ENCODE results near the gene ENDOV. TPM values are rescaled to one million over a fixed set of nuclear protein-coding genes. Genes with fewer than 3 reads are reported as not detected.

ENDOV gene
- total and polyA plus RNA-seq, 8 donors: 18.8 to 49.9 (median 40.6) TPM

DNA sequence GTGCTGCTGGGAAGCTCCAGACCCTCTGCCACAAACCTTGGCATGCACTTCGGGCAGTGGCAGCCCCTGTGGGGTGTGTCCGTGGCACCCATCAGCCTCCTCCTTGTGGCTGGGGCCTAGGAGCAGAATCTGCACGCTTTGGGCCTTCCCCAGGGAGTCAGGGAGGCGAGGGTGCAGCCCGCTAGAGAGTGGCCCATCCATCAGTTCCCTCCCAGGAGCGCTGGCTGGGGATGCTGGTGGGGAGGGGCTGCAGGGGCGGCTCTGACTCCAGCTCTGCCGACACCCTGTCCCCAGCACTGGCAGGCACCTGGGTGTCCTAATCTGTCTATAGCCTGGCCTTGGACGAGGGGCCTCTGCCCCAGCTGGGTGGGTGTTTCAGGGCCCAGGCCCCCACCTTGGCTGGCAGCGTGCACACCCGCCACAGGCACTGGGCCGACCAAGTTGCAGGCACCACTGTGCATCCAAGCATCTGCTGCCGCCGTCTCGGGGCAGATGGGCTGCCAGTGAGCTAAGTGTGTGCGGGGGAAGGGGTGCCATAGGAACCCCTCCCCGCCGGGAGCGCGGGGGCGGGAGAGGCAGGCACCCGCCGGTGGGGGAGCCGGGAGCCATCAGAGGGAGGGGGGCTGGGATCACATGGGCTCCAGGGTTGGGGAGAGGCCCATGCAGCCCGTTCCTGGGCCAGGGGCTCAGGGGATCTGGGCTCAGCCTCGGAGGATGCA lies 30.2 kb downstream of the ENDOV start:
- ATAC-seq (no peak), DNase-seq (peak in 1 of 4 donors; percentile 68)
- Histone ChIP-seq H3K27me3 (no peaks in the 10 kb centered on the region), H3K9me3 (no peaks in the 10 kb centered on the region), H3K4me1 (no peaks in the 10 kb centered on the region), H3K36me3 (no peaks in the 10 kb centered on the region), H3K27ac (no peak overlapping the region), H3K4me3 (no peak overlapping the region)
- TF ChIP-seq, protein P1, sequence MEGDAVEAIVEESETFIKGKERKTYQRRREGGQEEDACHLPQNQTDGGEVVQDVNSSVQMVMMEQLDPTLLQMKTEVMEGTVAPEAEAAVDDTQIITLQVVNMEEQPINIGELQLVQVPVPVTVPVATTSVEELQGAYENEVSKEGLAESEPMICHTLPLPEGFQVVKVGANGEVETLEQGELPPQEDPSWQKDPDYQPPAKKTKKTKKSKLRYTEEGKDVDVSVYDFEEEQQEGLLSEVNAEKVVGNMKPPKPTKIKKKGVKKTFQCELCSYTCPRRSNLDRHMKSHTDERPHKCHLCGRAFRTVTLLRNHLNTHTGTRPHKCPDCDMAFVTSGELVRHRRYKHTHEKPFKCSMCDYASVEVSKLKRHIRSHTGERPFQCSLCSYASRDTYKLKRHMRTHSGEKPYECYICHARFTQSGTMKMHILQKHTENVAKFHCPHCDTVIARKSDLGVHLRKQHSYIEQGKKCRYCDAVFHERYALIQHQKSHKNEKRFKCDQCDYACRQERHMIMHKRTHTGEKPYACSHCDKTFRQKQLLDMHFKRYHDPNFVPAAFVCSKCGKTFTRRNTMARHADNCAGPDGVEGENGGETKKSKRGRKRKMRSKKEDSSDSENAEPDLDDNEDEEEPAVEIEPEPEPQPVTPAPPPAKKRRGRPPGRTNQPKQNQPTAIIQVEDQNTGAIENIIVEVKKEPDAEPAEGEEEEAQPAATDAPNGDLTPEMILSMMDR (IDR thresholded peaks at IDR 0.05): no peak
- intact Hi-C loops (cut with DNase I): no loop called here

DNA sequence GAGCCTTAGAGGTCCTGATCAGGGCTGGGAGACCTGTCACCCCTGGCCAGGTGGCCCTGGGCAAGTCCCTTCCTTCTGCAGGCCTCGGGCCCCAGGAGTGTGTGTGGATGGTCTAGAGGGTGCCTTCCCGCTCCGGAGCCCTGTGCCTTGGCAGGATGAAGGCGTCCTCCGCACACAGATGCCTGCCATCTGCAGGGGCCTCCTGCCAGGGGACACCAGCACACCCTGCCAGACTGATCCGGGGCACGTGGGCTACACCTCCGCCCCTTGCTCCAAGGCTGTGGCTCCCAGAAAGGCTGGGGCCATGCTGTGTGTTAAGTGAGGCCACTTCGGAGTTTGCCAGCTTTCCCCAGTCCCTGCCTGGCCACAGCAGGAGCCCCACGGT lies 30.8 kb downstream of the ENDOV start:
- H3K27ac ChIP-seq: no peak overlapping the region
- no peaks in the 10 kb centered on the region for H3K9me3 ChIP-seq
- no peaks in the 10 kb centered on the region for H3K4me1 ChIP-seq
- DNase-seq (no peak), ATAC-seq (no peak)
- TF ChIP-seq, protein P1 (IDR thresholded peaks at IDR 0.05): no peak
- no peak overlapping the region for H3K4me3 ChIP-seq
- H3K36me3 ChIP-seq: no peaks in the 10 kb centered on the region
- H3K27me3 ChIP-seq: no peaks in the 10 kb centered on the region
- intact Hi-C loops (cut with DNase I): no loop called here

DNA sequence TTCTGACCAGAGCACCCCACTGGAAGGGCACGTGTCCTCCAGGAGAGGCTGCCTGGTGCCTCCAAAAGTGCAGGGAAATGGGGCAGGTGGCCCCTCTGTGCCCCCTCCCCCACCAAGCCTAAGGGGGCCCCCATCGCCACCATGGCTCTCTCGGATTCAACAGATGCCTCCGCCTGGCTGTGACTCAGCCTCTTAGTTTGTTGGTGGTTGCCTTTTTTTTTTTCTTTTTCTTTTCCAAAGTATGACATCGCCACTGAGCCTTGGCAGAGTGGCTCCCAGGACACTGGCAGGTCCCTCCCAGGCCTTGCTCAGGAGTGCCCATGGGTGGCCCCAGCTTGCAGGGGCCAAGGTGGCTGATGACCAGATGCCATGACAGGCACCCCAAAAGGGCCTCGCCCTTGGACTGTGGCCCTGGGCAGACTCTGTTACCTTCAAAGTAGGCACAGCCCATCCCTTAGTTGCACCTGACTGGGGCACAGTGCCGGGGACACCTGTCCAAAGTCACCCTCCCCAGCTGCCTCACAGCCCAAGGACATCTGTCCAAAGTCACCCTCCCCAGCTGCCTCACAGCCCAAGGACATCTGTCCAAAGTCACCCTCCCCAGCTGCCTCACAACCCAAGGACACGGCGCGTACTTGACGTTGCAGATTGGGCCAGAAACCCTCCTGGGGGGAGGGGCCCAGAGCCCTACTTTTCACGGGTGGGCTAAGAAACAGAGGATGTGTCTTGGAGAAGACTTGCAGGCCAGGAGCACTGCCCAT lies 31.9 kb downstream of the ENDOV start:
- Histone ChIP-seq H3K9me3 (no peaks in the 10 kb centered on the region), H3K36me3 (no peaks in the 10 kb centered on the region), H3K27me3 (no peaks in the 10 kb centered on the region), H3K4me1 (no peaks in the 10 kb centered on the region), H3K27ac (no peak overlapping the region), H3K4me3 (no peak overlapping the region)
- intact Hi-C loops (cut with DNase I): no loop called here
- no peak for ATAC-seq
- no peak for DNase-seq
- TF ChIP-seq, protein P1 (IDR thresholded peaks at IDR 0.05): no peak

DNA sequence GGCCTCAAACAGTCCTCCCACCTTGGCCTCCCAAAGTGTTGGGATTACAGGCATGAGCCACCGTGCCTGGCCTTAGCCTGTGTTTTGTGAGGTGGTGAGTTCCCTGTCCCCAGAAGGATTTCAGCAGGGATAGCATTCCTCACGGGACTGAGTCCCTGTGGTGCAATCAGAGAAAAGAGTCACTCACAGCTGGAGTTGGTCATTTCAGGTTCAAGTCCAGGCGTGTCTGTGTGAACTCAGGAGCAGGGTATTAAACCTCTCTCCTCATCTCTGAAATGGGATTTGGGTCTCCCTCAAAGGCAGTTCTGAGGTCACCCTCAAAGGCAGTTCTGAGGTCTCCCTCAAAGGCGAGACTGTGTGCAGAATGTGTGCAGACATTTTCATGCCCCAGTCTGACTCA lies 32.8 kb downstream of the ENDOV start:
- intact Hi-C loops (cut with DNase I): no loop called here
- Histone ChIP-seq H3K4me3 (no peak overlapping the region), H3K27ac (no peak overlapping the region), H3K27me3 (no peaks in the 10 kb centered on the region), H3K36me3 (no peaks in the 10 kb centered on the region), H3K9me3 (no peaks in the 10 kb centered on the region), H3K4me1 (no peaks in the 10 kb centered on the region)
- ATAC-seq (no peak), DNase-seq (no peak)
- TF ChIP-seq, protein P1 (IDR thresholded peaks at IDR 0.05): no peak

DNA sequence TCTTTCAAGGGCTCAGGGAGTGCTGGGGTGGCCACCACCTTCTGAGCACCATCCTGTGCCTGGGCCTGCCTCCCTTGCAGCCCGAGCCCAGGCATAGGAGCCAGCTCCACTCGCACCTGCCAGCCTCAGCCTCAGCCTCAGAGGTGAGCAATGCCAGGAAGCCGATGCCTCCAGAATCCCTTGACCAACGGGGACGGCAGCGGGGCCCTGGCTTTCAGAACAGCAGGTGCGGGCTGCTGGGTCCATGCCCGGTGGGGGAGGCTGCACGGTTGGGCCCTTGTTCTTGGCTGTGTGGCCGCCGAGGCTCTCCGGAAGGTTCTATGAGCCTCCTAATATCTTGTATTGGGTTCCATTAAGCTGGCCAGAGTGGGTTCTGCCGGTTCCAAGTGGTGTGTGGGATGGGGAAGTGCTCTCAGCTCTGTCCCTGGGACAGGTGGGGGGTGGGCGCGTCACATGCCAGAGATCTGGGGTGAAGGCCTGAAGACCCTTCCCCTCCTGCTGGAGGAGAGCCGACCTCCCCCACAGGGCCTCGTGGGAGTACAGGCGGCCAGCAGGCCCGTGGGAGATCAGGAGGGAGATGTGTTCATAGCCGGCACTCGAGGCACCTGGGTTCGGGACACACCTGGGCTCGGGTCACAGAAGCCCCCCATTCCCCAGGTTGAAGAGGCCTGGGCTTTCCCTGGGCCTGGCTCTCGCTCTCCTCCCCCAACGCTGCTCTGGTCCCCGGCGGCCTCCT lies 34.4 kb downstream of the ENDOV start:
- Histone ChIP-seq H3K9me3 (no peaks in the 10 kb centered on the region), H3K36me3 (no peaks in the 10 kb centered on the region), H3K4me1 (peaks cover 0 to 10% of the 10 kb centered on the region in 2 donors), H3K4me3 (no peak overlapping the region), H3K27ac (no peak overlapping the region), H3K27me3 (no peaks in the 10 kb centered on the region)
- intact Hi-C loops (cut with DNase I): no loop called here
- DNase-seq (no peak), ATAC-seq (no peak)
- TF ChIP-seq, protein P1 (IDR thresholded peaks at IDR 0.05): no peak

All from left lung (tissue), 10 donors.